ENCODE results near the gene LOXL4. TPM values are rescaled to one million over a fixed set of nuclear protein-coding genes. Genes with fewer than 3 reads are reported as not detected.

LOXL4 gene
- not detected in 2 replicates for total RNA-seq (2014; rRNA removed; shearing (Covaris generic))

GRCh38 chr10:98267894-98268693, at the start of gene LOXL4:
LOXL4 (minus strand) TSS chr10:98268194; CDS start chr10:98263019, 5,175 bp downstream.
- in situ Hi-C loops (cut with HindIII; ENCODE audit: low sequenced_read_pairs) = no loop called here

GRCh38 chr10:98316661-98317060, 48.7 kb upstream of the LOXL4 start:
- DNase-seq (ENCODE audit: low spot score) = no peak
- in situ Hi-C loops (cut with HindIII; ENCODE audit: low sequenced_read_pairs) = no loop called here

More at GRCh38 chr10:98267894-98268693, at the start of gene LOXL4:
- DNase-seq (ENCODE audit: low spot score) = peak; percentile 42

- in situ Hi-C loops (cut with HindIII; ENCODE audit: low sequenced_read_pairs) = no loop called here
- DNase-seq (ENCODE audit: low spot score) = no peak
Observed at GRCh38 chr10:98316170-98316569, 48.2 kb upstream of the LOXL4 start.

- no peak for DNase-seq (ENCODE audit: low spot score)
- in situ Hi-C loops (cut with HindIII; ENCODE audit: low sequenced_read_pairs) = no loop called here
Observed at GRCh38 chr10:98314532-98315284, 46.7 kb upstream of the LOXL4 start.

- no peak for DNase-seq (ENCODE audit: low spot score)
- in situ Hi-C loops (cut with HindIII; ENCODE audit: low sequenced_read_pairs) = no loop called here
Observed at GRCh38 chr10:98313598-98313997, 45.6 kb upstream of the LOXL4 start.

GRCh38 chr10:98312822-98313221, 44.8 kb upstream of the LOXL4 start:
- in situ Hi-C loops (cut with HindIII; ENCODE audit: low sequenced_read_pairs) = no loop called here

GRCh38 chr10:98312349-98312748, 44.4 kb upstream of the LOXL4 start:
- no peak for DNase-seq (ENCODE audit: low spot score)
- in situ Hi-C loops (cut with HindIII; ENCODE audit: low sequenced_read_pairs) = no loop called here

More at GRCh38 chr10:98312822-98313221, 44.8 kb upstream of the LOXL4 start:
- DNase-seq (ENCODE audit: low spot score) = no peak

GRCh38 chr10:98310701-98311100, 42.7 kb upstream of the LOXL4 start:
- DNase-seq (ENCODE audit: low spot score) = peak; percentile 18
- in situ Hi-C loops (cut with HindIII; ENCODE audit: low sequenced_read_pairs) = no loop called here

- in situ Hi-C loops (cut with HindIII; ENCODE audit: low sequenced_read_pairs) = no loop called here
- DNase-seq (ENCODE audit: low spot score) = peak; percentile 93
Observed at GRCh38 chr10:98309366-98310355, 41.7 kb upstream of the LOXL4 start.

GRCh38 chr10:98308669-98309365, 40.8 kb upstream of the LOXL4 start:
- in situ Hi-C loops (cut with HindIII; ENCODE audit: low sequenced_read_pairs) = no loop called here
- DNase-seq (ENCODE audit: low spot score) = peak; percentile 78

- DNase-seq (ENCODE audit: low spot score) = peak; percentile 42
- in situ Hi-C loops (cut with HindIII; ENCODE audit: low sequenced_read_pairs) = no loop called here
Observed at GRCh38 chr10:98307916-98308541, 40.0 kb upstream of the LOXL4 start.

- in situ Hi-C loops (cut with HindIII; ENCODE audit: low sequenced_read_pairs) = no loop called here
- DNase-seq (ENCODE audit: low spot score) = no peak
Observed at GRCh38 chr10:98306501-98306900, 38.5 kb upstream of the LOXL4 start.

- in situ Hi-C loops (cut with HindIII; ENCODE audit: low sequenced_read_pairs) = no loop called here
- no peak for DNase-seq (ENCODE audit: low spot score)
Observed at GRCh38 chr10:98303569-98303968, 35.6 kb upstream of the LOXL4 start.

GRCh38 chr10:98302741-98303365, 34.9 kb upstream of the LOXL4 start:
- no peak for DNase-seq (ENCODE audit: low spot score)
- in situ Hi-C loops (cut with HindIII; ENCODE audit: low sequenced_read_pairs) = no loop called here

- in situ Hi-C loops (cut with HindIII; ENCODE audit: low sequenced_read_pairs) = no loop called here
- peak; percentile 45 for DNase-seq (ENCODE audit: low spot score)
Observed at GRCh38 chr10:98301664-98302319, 33.8 kb upstream of the LOXL4 start.

GRCh38 chr10:98300526-98301229, 32.7 kb upstream of the LOXL4 start:
- in situ Hi-C loops (cut with HindIII; ENCODE audit: low sequenced_read_pairs) = no loop called here
- DNase-seq (ENCODE audit: low spot score) = no peak

GRCh38 chr10:98299341-98299740, 31.3 kb upstream of the LOXL4 start:
- in situ Hi-C loops (cut with HindIII; ENCODE audit: low sequenced_read_pairs) = no loop called here
- no peak for DNase-seq (ENCODE audit: low spot score)
